Activated T-helper 2 cell treated with anti-CD3 and anti-CD28 coated beads, Interferon-gamma antibody, Interleukin-2, Interleukin-4, amounts not matched to agents 10 μg/mL and 5 μg/mL and 100 μg/mL, durations not matched to agents 14 hours and 24 hours and 36 hours (primary cell): ENCODE results near the gene NELFE. TPM values are rescaled to one million over a fixed set of nuclear protein-coding genes. Genes with fewer than 3 reads are reported as not detected.
"Not testable (repeated sequence)": the region's sequence is repeated elsewhere in the genome, so short reads cannot be mapped to it uniquely, and the experiment has no call there.

Source experiments
- DNase-seq: peaks from one replicate; pipeline ENCODE4 v3.0.0; 2021; ENCODE audit warnings: low spot score
- H3K27ac Mint-ChIP-seq: one replicate; pipeline ENCODE4 v1.8.0; 2021; ENCODE audit warnings: mixed read lengths
- H3K27me3 Mint-ChIP-seq: one replicate; pipeline ENCODE4 v1.8.0; 2021; ENCODE audit warnings: low read depth, mixed read lengths
- H3K36me3 Mint-ChIP-seq: one replicate; pipeline ENCODE4 v1.8.0; 2021; ENCODE audit warnings: low read depth, mixed read lengths
- H3K4me1 Mint-ChIP-seq: one replicate; pipeline ENCODE4 v1.8.0; 2021; ENCODE audit warnings: low read depth, mixed read lengths
- H3K4me3 Mint-ChIP-seq: one replicate; pipeline ENCODE4 v1.8.0; 2021; ENCODE audit warnings: low read depth, mild to moderate bottlenecking, moderate library complexity, mixed read lengths
- H3K9me3 Mint-ChIP-seq: one replicate; pipeline ENCODE4 v1.8.0; 2021; ENCODE audit warnings: mixed read lengths
- intact Hi-C: fragments of 100-400 bp; cut with micrococcal nuclease; formaldehyde crosslinking; loops from one replicate; pipeline ENCODE4 v1.15.1; 2023
- total RNA-seq: library from RNA; stranded (reverse); gene quantifications from 2 replicates; pipeline ENCODE4 v1.2.3, GENCODE V29; 2022

Gene NELFE
- total RNA-seq, 1 donor from 2014 or later: 81.2 TPM

GRCh38 chr6:31981744-31982143 lies 23.0 kb upstream of the NELFE start, which contains the start of gene C4A:
TSS of gene C4A (plus strand) at chr6:31982057. CDS start at chr6:31982108, 51 bp downstream.
- not testable (repeated sequence) for H3K4me3 Mint-ChIP-seq, H3K4me1 Mint-ChIP-seq

GRCh38 chr6:31980998-31981397 lies 22.2 kb upstream of the NELFE start:
- H3K36me3 Mint-ChIP-seq, H3K4me3 Mint-ChIP-seq, intact Hi-C loops, H3K27me3 Mint-ChIP-seq, H3K9me3 Mint-ChIP-seq, H3K4me1 Mint-ChIP-seq, DNase-seq, H3K27ac Mint-ChIP-seq: not testable (repeated sequence)

More at GRCh38 chr6:31981744-31982143, 23.0 kb upstream of the NELFE start, which contains the start of gene C4A:
- DNase-seq, H3K27ac Mint-ChIP-seq, H3K9me3 Mint-ChIP-seq, intact Hi-C loops, H3K36me3 Mint-ChIP-seq, H3K27me3 Mint-ChIP-seq: not testable (repeated sequence)

GRCh38 chr6:31980195-31980876 lies 21.6 kb upstream of the NELFE start:
- H3K27me3 Mint-ChIP-seq, H3K4me3 Mint-ChIP-seq, H3K4me1 Mint-ChIP-seq, H3K36me3 Mint-ChIP-seq, H3K9me3 Mint-ChIP-seq, H3K27ac Mint-ChIP-seq, DNase-seq, intact Hi-C loops: not testable (repeated sequence)

- H3K36me3 Mint-ChIP-seq: peaks cover 6% of the 10 kb centered on the region
- H3K27me3 Mint-ChIP-seq: no peaks in the 10 kb centered on the region
- H3K27ac Mint-ChIP-seq: peak overlapping the region; percentile 65
- H3K4me1 Mint-ChIP-seq: peaks cover 5% of the 10 kb centered on the region
- no peaks in the 10 kb centered on the region for H3K9me3 Mint-ChIP-seq
- DNase-seq: no peak
- intact Hi-C loops: no loop called here
- no peak overlapping the region for H3K4me3 Mint-ChIP-seq
Observed at GRCh38 chr6:31979238-31979898, 20.6 kb upstream of the NELFE start.

GRCh38 chr6:31978831-31979230 lies 20.1 kb upstream of the NELFE start:
- intact Hi-C loops: no loop called here
- Mint-ChIP-seq H3K36me3 (peaks cover 6% of the 10 kb centered on the region), H3K4me1 (peaks cover 7% of the 10 kb centered on the region), H3K27me3 (no peaks in the 10 kb centered on the region), H3K4me3 (no peak overlapping the region), H3K9me3 (no peaks in the 10 kb centered on the region), H3K27ac (peak overlapping the region; percentile 65)
- no peak for DNase-seq

GRCh38 chr6:31977816-31978431 lies 19.2 kb upstream of the NELFE start:
- Mint-ChIP-seq H3K27ac (no peak overlapping the region), H3K4me1 (peaks cover 12% of the 10 kb centered on the region), H3K9me3 (no peaks in the 10 kb centered on the region), H3K4me3 (no peak overlapping the region), H3K27me3 (no peaks in the 10 kb centered on the region), H3K36me3 (peaks cover 10% of the 10 kb centered on the region)
- no peak for DNase-seq
- intact Hi-C loops: no loop called here

GRCh38 chr6:31976065-31976464 lies 17.3 kb upstream of the NELFE start:
- H3K27me3 Mint-ChIP-seq, H3K4me3 Mint-ChIP-seq, H3K27ac Mint-ChIP-seq, H3K9me3 Mint-ChIP-seq, H3K36me3 Mint-ChIP-seq, DNase-seq, intact Hi-C loops: not testable (repeated sequence)
- peaks cover 20% of the 10 kb centered on the region for H3K4me1 Mint-ChIP-seq

GRCh38 chr6:31972709-31973350 lies 14.1 kb upstream of the NELFE start:
- Mint-ChIP-seq H3K27ac (peak overlapping the region; percentile 99), H3K36me3 (peaks cover 18% of the 10 kb centered on the region), H3K4me1 (peaks cover 28% of the 10 kb centered on the region), H3K4me3 (peak overlapping the region; percentile 94), H3K9me3 (no peaks in the 10 kb centered on the region), H3K27me3 (no peaks in the 10 kb centered on the region)
- DNase-seq: no peak
- intact Hi-C loops: loop anchor here (1.0 kb wide), 1 partner anchor 14 kb away; the partner anchor contains the start of gene SKIC2

- peak; percentile 97 for DNase-seq
- H3K27ac Mint-ChIP-seq: peak within 1 kb of the TSS; percentile 99
- peaks cover 25% of the 10 kb centered on the region for H3K36me3 Mint-ChIP-seq
- intact Hi-C loops: loop anchor here (1.0 kb wide), 1 partner anchor 13 kb away; the partner anchor contains the start of gene SKIC2
- no peaks in the 10 kb centered on the region for H3K27me3 Mint-ChIP-seq
- H3K4me3 Mint-ChIP-seq: peak within 1 kb of the TSS; percentile 94
- peaks cover 28% of the 10 kb centered on the region for H3K4me1 Mint-ChIP-seq
- H3K9me3 Mint-ChIP-seq: no peaks in the 10 kb centered on the region
Observed at GRCh38 chr6:31971993-31972708, 13.4 kb upstream of the NELFE start, which contains the start of gene DXO. TSS of gene DXO (minus strand) at chr6:31972138. CDS start at chr6:31971675, 463 bp downstream.

- no peak for DNase-seq
- Mint-ChIP-seq H3K27me3 (no peaks in the 10 kb centered on the region), H3K27ac (peak overlapping the region; percentile 99), H3K4me3 (peak overlapping the region; percentile 94), H3K36me3 (peaks cover 32% of the 10 kb centered on the region), H3K4me1 (peaks cover 28% of the 10 kb centered on the region), H3K9me3 (no peaks in the 10 kb centered on the region)
- intact Hi-C loops: no loop called here
Observed at GRCh38 chr6:31971279-31971992, 12.7 kb upstream of the NELFE start.

- no peak for DNase-seq
- intact Hi-C loops: no loop called here
- H3K9me3 Mint-ChIP-seq: no peaks in the 10 kb centered on the region
- peaks cover 39% of the 10 kb centered on the region for H3K36me3 Mint-ChIP-seq
- H3K4me1 Mint-ChIP-seq: peaks cover 28% of the 10 kb centered on the region
- H3K27ac Mint-ChIP-seq: peak overlapping the region; percentile 99
- peak overlapping the region; percentile 94 for H3K4me3 Mint-ChIP-seq
- no peaks in the 10 kb centered on the region for H3K27me3 Mint-ChIP-seq
Observed at GRCh38 chr6:31970604-31971271, 12.0 kb upstream of the NELFE start.
